HG03469 (cell line): ENCODE results near the gene UBQLN1.
"Not testable (repeated sequence)": the region's sequence is repeated elsewhere in the genome, so short reads cannot be mapped to it uniquely, and the experiment has no call there.

Experiments
- ATAC-seq: cut with Tn5 transposase; IDR thresholded peaks from one replicate; pipeline ENCODE4 v1.9.1; 2021; ENCODE audit warnings: mild to moderate bottlenecking, moderate library complexity, moderate number of reproducible peaks; ENCODE audit not compliant: unreplicated experiment

Gene UBQLN1

DNA sequence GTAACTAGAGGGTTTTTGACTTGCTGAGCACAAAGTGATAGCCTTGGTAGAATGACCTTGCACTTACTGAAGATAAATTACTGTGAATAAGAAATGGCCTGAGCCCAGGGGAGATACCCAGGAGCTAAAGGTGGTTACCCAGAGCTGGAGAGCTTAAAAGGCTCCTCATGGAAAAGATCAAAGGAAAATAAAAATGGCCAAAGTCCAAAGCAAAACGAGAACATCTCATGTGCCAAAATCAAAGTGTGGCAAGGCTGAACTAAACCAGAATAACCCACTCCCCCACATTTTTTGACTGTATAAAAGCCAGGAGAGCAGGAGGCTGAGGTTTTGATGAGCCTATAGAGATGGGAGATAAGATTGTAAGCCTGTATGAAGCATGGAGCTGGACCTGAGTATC lies 70.4 kb downstream of the UBQLN1 start:
- ATAC-seq = no peak

DNA sequence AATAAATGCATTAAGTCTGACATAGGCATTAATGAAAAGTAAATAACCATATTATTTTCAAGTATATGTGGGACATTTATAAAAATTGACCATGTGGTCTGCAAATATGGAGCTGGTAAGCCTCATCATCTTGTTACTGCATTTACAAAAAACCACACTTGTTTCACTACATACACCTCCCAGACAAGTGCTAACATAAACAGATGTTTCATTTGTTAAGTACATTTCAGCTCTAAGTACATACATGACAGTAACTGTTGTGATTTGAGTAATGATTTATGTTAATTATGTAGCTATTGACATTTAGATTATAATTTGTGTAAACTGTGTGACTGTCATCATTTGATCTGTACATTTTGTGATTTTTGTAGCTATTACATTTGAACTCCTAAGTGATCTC lies 70.9 kb downstream of the UBQLN1 start:
- no peak for ATAC-seq

DNA sequence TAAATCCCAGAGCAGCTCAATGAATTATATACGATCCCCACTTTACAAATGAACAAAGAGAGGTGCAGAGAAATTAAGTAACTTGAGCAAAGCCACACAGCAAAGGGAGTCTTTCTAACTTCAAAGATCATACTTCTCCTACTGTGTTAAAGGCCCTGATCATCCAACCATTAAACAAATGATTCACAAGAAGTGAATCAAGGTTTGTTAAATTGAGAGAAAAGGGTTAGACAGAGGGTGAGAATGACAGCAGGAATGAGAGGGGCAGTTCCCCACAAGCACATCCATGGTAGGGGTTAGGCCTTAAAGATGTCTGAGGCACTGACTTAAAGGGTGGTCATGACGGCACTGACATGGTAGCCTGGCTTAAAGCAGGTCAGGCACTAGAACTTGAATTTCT lies 74.1 kb downstream of the UBQLN1 start:
- no peak for ATAC-seq

DNA sequence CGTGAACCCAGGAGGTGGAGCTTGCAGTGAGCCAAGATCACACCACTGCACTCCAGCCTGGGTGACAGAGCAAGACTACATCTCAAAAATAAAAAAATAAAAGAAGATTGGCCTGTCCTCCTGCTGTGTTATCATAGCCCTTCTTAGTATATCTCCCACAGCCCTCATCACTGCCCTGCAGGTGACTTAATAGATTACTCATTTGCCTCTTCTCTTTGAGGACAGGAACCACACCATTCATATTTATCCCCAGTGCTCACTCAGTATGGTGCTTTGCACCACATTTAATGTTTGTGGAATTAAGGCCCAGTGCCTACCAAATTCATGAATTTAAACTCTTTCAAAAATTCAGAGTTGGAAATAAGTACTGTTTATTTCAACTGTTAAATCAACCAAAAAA lies 74.5 kb downstream of the UBQLN1 start:
- ATAC-seq = no peak

DNA sequence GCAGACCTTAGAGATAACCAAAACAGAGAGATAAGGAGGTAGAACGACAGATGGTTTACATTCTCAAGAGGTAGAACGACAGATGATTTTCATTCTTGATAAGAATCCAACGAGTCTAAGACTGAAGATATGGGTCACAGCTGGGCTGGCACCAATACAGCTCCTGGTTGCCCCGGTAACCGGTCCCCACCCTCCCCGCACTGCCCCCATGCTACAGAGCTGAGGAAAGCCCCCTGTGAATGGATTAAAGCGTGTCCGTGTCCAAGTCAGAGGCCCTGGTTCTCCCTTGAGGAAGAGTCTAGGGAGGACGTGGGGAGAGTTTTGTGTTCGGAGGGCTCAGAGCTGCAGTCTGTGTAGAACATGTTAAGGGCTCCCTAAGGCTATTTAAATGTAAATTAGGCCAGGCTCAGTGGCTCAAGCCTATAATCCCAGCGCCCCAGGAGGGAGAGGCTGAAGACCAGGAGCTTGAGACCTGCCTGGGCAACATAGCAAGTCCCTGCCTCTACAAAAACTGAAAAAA lies 76.8 kb downstream of the UBQLN1 start:
- no peak for ATAC-seq

DNA sequence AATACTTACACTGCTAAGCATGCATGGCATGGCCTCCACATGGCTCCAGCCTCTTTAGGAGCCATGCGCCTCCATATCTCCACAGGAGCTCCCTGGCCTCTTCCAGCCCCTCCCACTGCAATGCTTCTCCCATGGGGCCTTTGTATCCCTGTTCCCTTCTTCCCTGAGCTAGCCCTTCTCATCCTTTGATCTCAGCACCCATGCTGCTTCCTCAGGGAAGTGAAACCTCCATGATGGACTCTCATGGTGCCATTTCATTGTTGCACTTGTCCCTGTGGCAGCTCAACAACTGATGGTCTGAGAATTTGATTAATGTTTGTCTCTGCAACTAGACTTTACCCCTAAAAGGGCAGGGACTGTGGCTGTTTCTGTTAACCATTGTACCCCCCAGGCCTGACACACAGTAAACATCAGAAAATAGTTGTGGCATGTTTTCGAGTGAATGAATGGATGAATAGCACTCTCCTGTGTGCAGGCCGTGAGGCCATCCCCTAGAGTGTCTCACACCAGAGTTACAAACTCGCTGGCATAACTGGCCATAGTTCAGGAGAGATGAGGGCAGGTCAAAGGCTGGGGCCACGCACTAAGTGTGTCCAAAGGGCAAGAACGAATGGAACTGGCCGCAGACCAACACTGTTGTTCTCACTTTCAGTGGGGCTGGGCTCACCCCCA lies 78.2 kb downstream of the UBQLN1 start:
- ATAC-seq = no peak

DNA sequence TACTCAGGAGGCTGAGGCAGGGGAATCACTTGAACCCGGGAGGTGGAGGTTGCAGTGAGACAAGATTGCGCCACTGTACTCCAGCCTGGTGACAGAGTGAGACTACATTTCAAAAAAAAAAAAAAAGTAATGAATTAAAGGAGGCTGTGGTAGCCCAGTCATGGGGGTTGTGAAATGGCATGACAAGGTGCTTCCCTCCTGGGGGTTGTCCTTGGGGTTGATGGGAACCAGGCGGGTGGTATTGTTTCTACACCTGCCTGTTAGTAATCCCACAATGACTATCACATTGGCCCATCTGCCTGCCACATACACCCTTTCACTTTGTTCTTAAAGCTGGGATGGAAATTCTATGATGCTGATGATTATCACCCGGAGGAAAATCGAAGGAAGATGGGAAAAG lies 79.2 kb downstream of the UBQLN1 start:
- ATAC-seq = no peak

DNA sequence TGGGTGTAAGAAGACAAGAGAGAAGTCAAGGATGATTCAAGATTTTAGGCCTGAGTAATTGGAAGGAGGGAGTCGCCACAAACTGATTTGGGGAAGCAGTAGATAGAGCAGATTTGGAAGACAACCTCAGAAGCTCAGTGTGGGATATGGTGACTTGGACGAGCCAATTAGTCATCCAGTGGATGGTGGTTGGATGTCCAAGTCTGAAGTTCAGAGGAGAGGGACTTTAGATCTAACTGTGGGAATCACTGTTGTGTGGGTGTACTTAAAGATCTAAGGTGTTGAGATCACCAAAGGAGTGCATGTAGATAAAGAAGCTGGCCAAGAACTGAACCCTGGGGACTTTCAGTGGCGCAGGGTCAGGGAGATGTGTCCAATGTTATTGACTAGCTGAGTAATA lies 82.6 kb downstream of the UBQLN1 start:
- ATAC-seq = no peak

DNA sequence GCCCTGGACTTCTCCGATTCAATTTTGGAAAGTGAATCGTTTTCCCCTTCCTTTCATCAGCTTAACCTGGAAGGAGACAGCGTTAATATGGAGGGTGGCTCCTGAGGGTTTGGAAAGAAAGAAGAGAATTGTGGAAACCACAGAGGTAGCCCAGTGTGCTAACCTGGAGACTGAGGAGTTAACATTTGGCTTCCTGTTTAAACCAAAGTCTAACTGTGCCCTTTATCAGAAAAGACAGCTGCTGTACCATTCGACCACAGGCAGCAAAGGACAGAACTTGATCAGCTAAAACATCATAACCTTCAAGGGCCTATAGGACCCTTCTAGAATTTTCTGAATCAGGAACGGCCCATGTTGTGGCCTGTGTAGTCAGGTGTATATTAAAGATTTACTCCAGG lies 84.1 kb downstream of the UBQLN1 start:
- peak; percentile 17 for ATAC-seq

DNA sequence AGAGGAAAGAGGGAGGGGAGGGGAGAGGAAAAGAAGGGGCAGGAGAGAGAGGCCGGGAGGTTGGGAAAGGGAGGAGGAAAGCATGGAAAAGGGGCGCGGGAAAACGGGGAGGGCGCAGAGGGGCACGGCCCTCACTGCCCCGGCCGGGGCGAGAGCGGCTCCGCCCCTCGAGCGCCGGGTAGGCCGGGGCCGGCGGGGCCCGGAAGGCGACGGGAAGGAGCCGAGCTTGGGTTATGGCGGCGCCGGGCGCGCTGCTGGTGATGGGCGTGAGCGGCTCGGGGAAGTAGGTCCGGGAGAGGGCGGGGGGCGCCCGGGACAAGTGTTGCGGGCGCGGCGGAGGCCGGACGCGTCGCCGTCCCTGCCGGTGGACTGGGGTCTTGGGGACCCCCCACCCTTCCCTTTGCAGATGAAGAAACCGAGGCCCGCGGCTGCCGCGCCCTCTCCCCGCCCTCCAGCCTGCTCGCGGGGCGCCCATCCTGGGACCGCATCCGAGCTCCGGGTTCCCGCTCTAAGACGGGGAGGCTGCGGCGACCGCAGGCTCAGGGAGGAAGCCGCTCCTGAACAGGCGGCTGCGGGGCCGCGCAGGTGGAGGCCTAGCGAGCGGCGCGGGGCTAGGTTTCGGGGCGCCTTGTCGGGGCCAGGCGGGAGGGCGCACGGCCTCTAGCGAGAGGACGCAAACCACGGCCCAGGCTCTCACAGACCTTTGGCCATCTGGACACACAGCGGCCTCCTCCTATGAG lies 84.6 kb downstream of the UBQLN1 start, which contains the start of gene IDNK:
TSS of gene IDNK (plus strand) at position 205 of the 740 bp plus-strand sequence. CDS start at position 234, 29 bp downstream.
- ATAC-seq = peak; percentile 55

DNA sequence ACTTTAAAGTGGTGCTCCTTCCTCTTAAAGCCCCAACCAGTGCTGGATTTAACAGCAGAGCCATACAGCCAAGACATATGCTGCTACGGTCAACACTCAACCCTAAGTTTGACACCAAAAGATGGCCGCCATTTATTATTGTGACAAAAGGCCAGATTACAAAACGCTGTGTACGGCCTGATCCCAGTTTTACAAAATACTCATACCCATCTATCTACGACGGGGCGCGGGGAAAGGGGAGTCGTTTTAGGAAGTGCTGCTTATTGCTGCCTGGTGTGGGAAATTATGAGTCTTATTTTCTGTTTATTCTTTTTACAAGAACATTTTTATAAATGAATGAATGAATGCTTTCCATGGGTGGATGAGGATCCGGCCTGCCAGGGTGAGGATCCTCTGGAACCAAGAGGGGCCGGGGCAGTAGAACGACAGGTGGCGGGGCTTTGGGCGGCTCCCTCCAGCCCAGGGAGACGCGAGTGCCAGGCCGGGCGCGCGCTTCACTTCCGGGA lies 85.3 kb downstream of the UBQLN1 start:
- ATAC-seq = peak; percentile 20

DNA sequence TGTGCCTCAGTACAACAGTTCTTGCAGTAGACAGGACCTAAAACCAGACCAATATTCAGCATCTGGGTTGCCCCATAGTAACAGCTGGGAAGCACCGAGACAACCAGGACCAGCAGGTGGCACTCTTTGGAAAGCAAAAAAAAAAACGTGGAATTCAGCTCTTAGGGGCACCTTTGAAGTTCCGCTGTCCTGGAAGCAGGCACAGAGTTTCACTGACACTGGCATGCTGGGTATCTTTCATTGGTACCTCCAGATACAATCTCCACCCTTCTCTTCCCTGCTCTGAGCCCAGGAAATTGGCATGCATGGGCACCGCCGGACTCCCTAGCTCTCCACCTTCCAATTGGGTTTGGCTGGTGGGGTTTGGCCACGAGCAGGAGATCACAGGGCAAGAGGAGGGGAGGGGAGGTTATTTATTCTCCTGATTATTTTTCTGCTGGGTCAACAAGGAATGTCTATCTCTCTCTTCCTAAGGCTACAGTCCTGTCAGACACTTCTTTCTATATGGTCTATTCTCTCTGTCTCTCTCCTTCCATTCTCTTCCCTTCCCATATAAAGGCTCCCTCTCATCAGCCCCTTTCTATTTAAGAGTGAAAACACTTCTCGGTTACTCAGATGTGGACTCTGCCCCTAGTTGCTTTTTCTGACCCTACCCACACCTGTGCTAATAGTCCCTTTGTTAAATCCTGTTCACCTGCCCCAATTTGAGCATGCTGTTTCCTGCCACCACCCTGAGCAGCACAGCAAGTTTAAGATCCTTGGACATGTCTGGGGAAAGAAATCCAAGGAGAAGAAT lies 86.7 kb downstream of the UBQLN1 start:
- no peak for ATAC-seq

DNA sequence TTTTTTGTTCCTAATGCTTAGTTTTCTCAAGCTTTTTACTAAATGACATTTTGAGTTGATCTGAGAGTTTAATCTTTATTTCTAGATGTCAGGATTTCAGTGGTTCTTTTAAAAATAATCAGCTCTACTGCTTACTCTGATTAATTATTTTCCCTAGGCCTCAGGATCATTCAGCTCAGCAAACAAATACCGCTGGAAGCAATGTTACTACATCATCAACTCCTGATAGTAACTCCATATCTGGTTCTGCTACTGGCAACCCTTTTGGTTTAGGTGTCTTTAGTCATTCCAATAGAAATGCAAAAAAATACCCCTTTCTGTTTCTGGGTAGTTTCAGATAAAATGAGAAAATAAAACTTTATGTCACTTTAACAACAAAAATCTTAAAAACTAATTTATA lies 90.5 kb downstream of the UBQLN1 start:
- ATAC-seq = no peak

DNA sequence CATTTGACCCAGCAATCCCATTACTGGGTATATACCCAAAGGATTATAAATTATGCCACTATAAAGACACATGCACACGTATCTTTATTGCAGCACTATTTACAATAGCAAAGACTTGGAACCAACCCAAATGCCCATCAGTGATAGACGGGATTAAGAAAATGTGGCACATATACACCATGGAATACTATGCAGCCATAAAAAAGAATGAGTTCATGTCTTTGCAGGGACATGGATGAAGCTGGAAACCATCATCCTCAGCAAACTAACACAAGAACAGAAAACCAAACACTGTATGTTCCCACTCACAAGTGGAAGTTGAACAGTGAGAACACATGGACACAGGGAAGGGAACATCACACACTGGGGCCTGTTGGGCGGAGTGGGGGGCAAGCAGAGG lies 94.5 kb downstream of the UBQLN1 start:
- not testable (repeated sequence) for ATAC-seq
